Inflammatory macrophage (primary cell): ENCODE data around the gene TUBB.
"Not testable (repeated sequence)": the region's sequence is repeated elsewhere in the genome, so short reads cannot be mapped to it uniquely, and the experiment has no call there.

Source experiments
- DNase-seq, 2 donors: peaks; one replicate each; pipeline ENCODE4 v3.0.0-alpha.2; 2020 to 2022

The TUBB gene

GRCh38 chr6:30719356-30719755, 796 bp upstream of the TUBB start:
- no peak for DNase-seq

- DNase-seq: peak; percentile 66 to 71
Observed at GRCh38 chr6:30720738-30721197, 616 bp downstream of the TUBB start.

GRCh38 chr6:30721198-30722024, 1.3 kb downstream of the TUBB start:
- DNase-seq: peak; percentile 96 to 98

GRCh38 chr6:30722025-30722279, 1.8 kb downstream of the TUBB start:
- DNase-seq: peak; percentile 65 to 77

GRCh38 chr6:30722280-30723112, 2.3 kb downstream of the TUBB start:
- DNase-seq: peak; percentile 86 to 91

- DNase-seq: not testable (repeated sequence)
Observed at GRCh38 chr6:30723159-30723842, 3.1 kb downstream of the TUBB start.

GRCh38 chr6:30723843-30724741, 3.9 kb downstream of the TUBB start:
- DNase-seq: not testable (repeated sequence)

- DNase-seq: peak; percentile 52 to 70
Observed at GRCh38 chr6:30724906-30725667, 4.9 kb downstream of the TUBB start.

GRCh38 chr6:30725713-30726505, 5.8 kb downstream of the TUBB start:
- DNase-seq: no peak

- DNase-seq: no peak
Observed at GRCh38 chr6:30726506-30727413, 6.6 kb downstream of the TUBB start.

- DNase-seq: no peak
Observed at GRCh38 chr6:30727920-30728553, 7.9 kb downstream of the TUBB start.

- peak; percentile 54 to 77 for DNase-seq
Observed at GRCh38 chr6:30730601-30731435, 10.7 kb downstream of the TUBB start.

- no peak for DNase-seq
Observed at GRCh38 chr6:30732237-30732943, 12.2 kb downstream of the TUBB start.

- DNase-seq: no peak
Observed at GRCh38 chr6:30735668-30736314, 15.6 kb downstream of the TUBB start.

- no peak for DNase-seq
Observed at GRCh38 chr6:30738532-30738931, 18.4 kb downstream of the TUBB start.

- DNase-seq: no peak
Observed at GRCh38 chr6:30740540-30740870, 20.4 kb downstream of the TUBB start.
